GM19397 (cell line): Measurements from ENCODE around the gene ADAM15.

Experiments
- ATAC-seq: cut with Tn5 transposase; IDR thresholded peaks from one replicate; pipeline ENCODE4 v1.9.1; 2021; ENCODE audit warnings: mild to moderate bottlenecking, moderate library complexity; ENCODE audit not compliant: unreplicated experiment

Gene ADAM15

GRCh38 chr1:155011437-155012025, 39.6 kb upstream of the ADAM15 start:
- no peak for ATAC-seq

DNA sequence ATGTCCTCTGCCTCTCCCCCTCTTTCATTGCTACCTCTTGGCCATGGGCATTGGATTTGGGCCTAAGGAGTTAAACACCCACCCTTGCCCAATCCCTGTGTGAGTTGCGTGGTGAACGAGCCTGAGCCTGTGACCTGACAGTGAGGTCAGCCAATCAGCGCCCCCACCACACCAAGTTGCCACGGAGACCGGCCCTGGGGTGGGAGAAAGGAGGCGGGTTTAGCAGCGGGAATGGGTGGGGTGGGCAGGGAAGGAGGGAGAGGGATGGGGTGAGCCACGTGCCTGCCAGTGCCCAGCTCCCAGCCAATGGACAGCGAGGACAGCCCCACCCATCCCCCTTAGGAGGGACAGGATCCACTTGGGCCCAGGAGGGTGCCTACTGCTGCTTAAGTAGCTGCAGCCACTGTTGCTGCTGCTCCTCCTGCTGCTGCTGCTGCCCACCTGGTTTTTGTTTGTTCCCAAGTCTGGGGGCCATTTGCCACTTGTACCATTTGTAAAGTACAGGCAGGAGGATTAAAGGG, 39.0 kb upstream of the ADAM15 start:
- ATAC-seq, result no peak

GRCh38 chr1:155012776-155013602, 38.1 kb upstream of the ADAM15 start:
- ATAC-seq, result no peak

DNA sequence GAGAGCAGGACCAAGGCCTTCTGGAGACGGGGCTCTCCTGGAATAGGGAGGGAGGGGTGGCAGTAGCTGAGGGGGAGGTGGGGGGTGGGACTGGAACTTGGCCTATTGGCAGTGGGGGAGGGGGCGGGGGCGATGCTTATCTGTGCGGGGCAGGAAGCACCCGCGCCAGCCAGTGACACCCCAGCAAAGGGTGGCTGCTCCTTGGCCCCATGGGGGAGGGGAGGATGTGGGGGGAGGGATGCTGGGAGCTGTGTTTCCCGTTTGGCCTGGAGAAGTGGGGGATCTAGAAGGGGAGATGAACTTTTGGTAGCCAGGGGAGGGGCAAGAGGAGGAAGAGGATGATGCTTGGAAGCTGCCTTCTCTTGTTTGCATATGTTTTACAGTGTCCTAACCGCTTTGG, 37.5 kb upstream of the ADAM15 start:
- no peak for ATAC-seq

GRCh38 chr1:155014709-155015508, 36.2 kb upstream of the ADAM15 start:
- ATAC-seq, result no peak

GRCh38 chr1:155015527-155016230, 35.4 kb upstream of the ADAM15 start:
- ATAC-seq, result no peak

- ATAC-seq, result no peak
Measured at GRCh38 chr1:155016231-155016831, 34.8 kb upstream of the ADAM15 start.

- peak; percentile 76 for ATAC-seq
Measured at GRCh38 chr1:155017041-155017945, 33.8 kb upstream of the ADAM15 start.

- no peak for ATAC-seq
Measured at GRCh38 chr1:155017946-155018316, 33.2 kb upstream of the ADAM15 start.

- no peak for ATAC-seq
Measured at GRCh38 chr1:155018617-155019348, 32.3 kb upstream of the ADAM15 start.

DNA sequence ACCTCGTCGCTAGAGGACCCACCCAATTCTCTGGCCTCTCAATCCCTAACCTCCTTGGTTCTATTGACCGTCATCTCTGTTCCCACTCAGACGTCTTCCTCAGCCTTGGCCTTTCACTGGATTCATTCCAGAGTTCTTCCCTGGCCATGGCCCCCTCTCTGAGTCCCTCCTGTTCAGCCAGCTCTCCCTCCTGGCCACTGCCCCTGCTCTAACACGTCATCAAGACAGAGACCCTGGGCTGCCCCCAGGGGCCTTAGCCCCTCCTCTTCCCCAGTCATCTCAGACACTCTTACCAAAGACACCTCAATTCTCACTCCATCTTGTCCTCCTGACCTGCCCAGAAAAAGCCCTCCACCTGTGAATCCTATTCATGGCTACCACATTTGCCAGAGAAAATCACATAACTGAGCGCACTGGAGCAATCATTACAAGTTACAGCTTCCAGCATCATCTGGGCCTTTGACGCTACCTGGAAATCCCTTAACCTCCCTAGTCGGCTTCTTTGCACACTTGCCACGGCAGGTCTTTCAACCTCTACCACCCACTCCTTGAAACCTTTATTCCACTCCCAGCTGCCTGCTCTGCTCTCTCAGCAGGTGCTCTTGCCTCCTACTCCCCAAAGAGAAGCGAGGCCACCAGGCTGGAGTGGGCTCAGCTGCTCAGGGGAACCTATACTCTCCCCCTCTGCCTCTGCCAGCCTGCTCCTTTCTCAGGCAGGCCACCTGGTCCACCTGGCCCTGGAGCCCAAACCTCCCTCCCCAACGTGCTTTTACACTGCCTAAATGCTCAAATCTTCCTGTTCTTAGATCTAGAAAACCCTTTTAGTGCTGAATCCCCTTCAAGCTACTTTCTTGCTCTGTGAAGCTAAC, 31.5 kb upstream of the ADAM15 start:
- no peak for ATAC-seq

- no peak for ATAC-seq
Measured at GRCh38 chr1:155022136-155022926, 28.8 kb upstream of the ADAM15 start.

- ATAC-seq, result no peak
Measured at GRCh38 chr1:155022927-155023236, 28.2 kb upstream of the ADAM15 start.

DNA sequence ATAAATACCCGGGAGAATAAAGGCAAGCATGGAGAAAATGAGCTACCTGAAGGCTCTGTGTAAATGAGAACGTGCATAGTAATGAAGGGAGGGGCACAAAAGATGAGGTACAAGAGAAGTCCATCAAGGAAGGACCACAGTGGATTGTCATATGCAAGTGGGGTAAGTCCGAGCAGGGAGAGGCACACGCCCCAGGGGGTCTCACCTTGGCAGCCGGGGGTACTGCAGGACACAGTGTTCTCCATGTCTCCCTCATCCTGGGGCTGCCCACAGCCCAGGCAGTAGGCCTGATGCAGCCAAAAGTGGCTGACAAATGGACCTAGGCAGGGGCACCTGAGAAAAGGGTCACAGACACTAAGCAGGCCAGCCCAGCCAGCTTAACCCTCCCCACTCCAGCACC, 27.5 kb upstream of the ADAM15 start:
- ATAC-seq, result no peak

- no peak for ATAC-seq
Measured at GRCh38 chr1:155024315-155024714, 26.8 kb upstream of the ADAM15 start.

- ATAC-seq, result no peak
Measured at GRCh38 chr1:155026154-155026553, 25.0 kb upstream of the ADAM15 start.

- no peak for ATAC-seq
Measured at GRCh38 chr1:155026588-155026987, 24.5 kb upstream of the ADAM15 start.
